IMR-90 (cell line): ENCODE data around the gene SENP7. TPM values are rescaled to one million over a fixed set of nuclear protein-coding genes. Genes with fewer than 3 reads are reported as not detected.

Source experiments
- ATAC-seq: fragments of 200-7000 bp; cut with Tn5 transposase; 2 replicates; pipeline ENCODE4 v1.9.1; 2020; ENCODE audit warnings: low read depth, mild to moderate bottlenecking, moderate library complexity
- BruUV-seq: library from RNA; stranded (reverse); fragments of 400-500 nt; replicated peaks from 2 replicates; lab custom pipeline; 2021; lab: Mats Ljungman, UMichigan
- CTCF ChIA-PET: fragments of 300-600 bp; formaldehyde crosslinking; extraction: SDS; loops from one replicate; lab custom pipeline; 2021; ENCODE audit warnings: antibody characterized with exemption; lab: Yijun Ruan, JAX
- POLR2A ChIA-PET: fragments of 300-600 bp; sonication (Branson Sonifier 250); formaldehyde crosslinking; loops from one replicate; lab custom pipeline; 2022; ENCODE audit warnings: antibody characterized with exemption; ENCODE audit not compliant: unreplicated experiment; lab: Charles Lee
- DNase-seq: peaks from one replicate; pipeline ENCODE4 v3.0.0; 2013
- H2AFZ ChIP-seq: replicated peaks from 2 replicates; pipeline ENCODE3; 2013; ENCODE audit warnings: low read length, mild to moderate bottlenecking; ENCODE audit not compliant: poor library complexity
- H2AK5ac ChIP-seq: 2 replicates; pipeline ENCODE4 v1.6.1; 2013; ENCODE audit warnings: low read depth, low read length, inconsistent platforms
- H2AK9ac ChIP-seq: replicated peaks from 2 replicates; pipeline ENCODE3; 2013; ENCODE audit warnings: mild to moderate bottlenecking, low read depth, low read length, moderate library complexity; ENCODE audit not compliant: poor library complexity
- H2BK120ac ChIP-seq: 2 replicates; pipeline ENCODE4 v1.6.1; 2013; ENCODE audit warnings: low read depth, low read length, inconsistent platforms
- H2BK15ac ChIP-seq: 3 replicates; pipeline ENCODE4 v1.6.1; 2013; ENCODE audit warnings: low read depth, low read length, inconsistent platforms
- H2BK20ac ChIP-seq: 2 replicates; pipeline ENCODE4 v1.6.1; 2013; ENCODE audit warnings: low read depth, mild to moderate bottlenecking, inconsistent platforms, low read length, moderate library complexity
- H2BK5ac ChIP-seq: 2 replicates; pipeline ENCODE4 v1.6.1; 2013; ENCODE audit warnings: mild to moderate bottlenecking, low read depth, low read length, inconsistent platforms; ENCODE audit not compliant: poor library complexity, severe bottlenecking
- H3K14ac ChIP-seq: replicated peaks from 2 replicates; pipeline ENCODE4 v1.6.1; 2013; ENCODE audit warnings: low read depth, low read length, inconsistent platforms
- H3K18ac ChIP-seq: 2 replicates; pipeline ENCODE4 v1.6.1; 2013; ENCODE audit warnings: low read depth, low read length, control low read depth
- H3K23ac ChIP-seq: 2 replicates; pipeline ENCODE4 v1.6.1; 2013; ENCODE audit warnings: low read depth, low read length, inconsistent platforms
- H3K27ac ChIP-seq: 2 replicates; pipeline ENCODE4 v1.5.1; 2013; ENCODE audit warnings: mild to moderate bottlenecking, control low read depth, low read length; ENCODE audit not compliant: insufficient read depth
- H3K27me3 ChIP-seq: 2 replicates; pipeline ENCODE4 v1.6.1; 2013; ENCODE audit warnings: low read length; ENCODE audit not compliant: control insufficient read depth, insufficient read depth
- H3K36me3 ChIP-seq: 2 replicates; pipeline ENCODE4 v1.6.1; 2013; ENCODE audit warnings: low read length, mixed read lengths; ENCODE audit not compliant: control insufficient read depth, insufficient read depth
- H3K4ac ChIP-seq: 2 replicates; pipeline ENCODE4 v1.6.1; 2013; ENCODE audit warnings: low read depth, low read length, inconsistent platforms
- H3K4me1 ChIP-seq: 2 replicates; pipeline ENCODE4 v1.6.1; 2013; ENCODE audit warnings: low read length, mixed read lengths; ENCODE audit not compliant: control insufficient read depth, insufficient read depth
- H3K4me2 ChIP-seq: 2 replicates; pipeline ENCODE4 v1.6.1; 2013; ENCODE audit warnings: low read depth, mild to moderate bottlenecking, control low read depth, low read length, moderate library complexity
- H3K4me3 ChIP-seq: 2 replicates; pipeline ENCODE4 v1.5.1; 2013; ENCODE audit warnings: low read depth, mild to moderate bottlenecking, control low read depth, low read length, moderate library complexity; ENCODE audit not compliant: insufficient read depth
- H3K56ac ChIP-seq: 2 replicates; pipeline ENCODE4 v1.6.1; 2013; ENCODE audit warnings: low read length, inconsistent platforms; ENCODE audit not compliant: insufficient read depth; ENCODE audit errors: extremely low read depth
- H3K79me1 ChIP-seq, 2 experiments: 2 replicates each; pipeline ENCODE4 v1.6.1; 2013; ENCODE audit warnings: low read length in 2 of 2, inconsistent platforms in 1 of 2, low read depth in 1 of 2
- H3K9ac ChIP-seq: 2 replicates; pipeline ENCODE4 v1.6.1; 2013; ENCODE audit warnings: low read depth, low read length, control low read depth
- H3K9me1 ChIP-seq: 2 replicates; pipeline ENCODE4 v1.6.1; 2013; ENCODE audit warnings: low read length, inconsistent platforms; ENCODE audit not compliant: insufficient read depth
- H3K9me3 ChIP-seq: 2 replicates; pipeline ENCODE4 v1.6.1; 2013; ENCODE audit warnings: low read length; ENCODE audit not compliant: control insufficient read depth, insufficient read depth
- H4K20me1 ChIP-seq: 2 replicates; pipeline ENCODE4 v1.6.1; 2013; ENCODE audit warnings: low read length, inconsistent platforms; ENCODE audit not compliant: insufficient read depth
- H4K5ac ChIP-seq: 2 replicates; pipeline ENCODE4 v1.6.1; 2013; ENCODE audit warnings: mild to moderate bottlenecking, low read depth, low read length, control low read depth
- H4K8ac ChIP-seq, 2 experiments: 2 replicates each; pipeline ENCODE4 v1.6.1; 2013; ENCODE audit warnings: low read depth in 2 of 2, low read length in 2 of 2, control low read depth in 1 of 2, inconsistent platforms in 1 of 2
- H4K91ac ChIP-seq: 2 replicates; pipeline ENCODE4 v1.6.1; 2013; ENCODE audit warnings: low read depth, low read length, inconsistent platforms; ENCODE audit not compliant: insufficient read depth
- CHD1 ChIP-seq: IDR thresholded peaks from 2 replicates; pipeline ENCODE4 v1.6.1; 2012; ENCODE audit warnings: low read depth, low read length, improper control_type of control experiment
- MAFK ChIP-seq: IDR thresholded peaks from 2 replicates; pipeline ENCODE4 v1.6.1; 2012; ENCODE audit warnings: low read depth, low read length, improper control_type of control experiment
- MAZ ChIP-seq: IDR thresholded peaks from 2 replicates; pipeline ENCODE4 v1.6.1; 2012; ENCODE audit warnings: low read depth, mild to moderate bottlenecking, low read length, improper control_type of control experiment, moderate library complexity, borderline replicate concordance
- POLR2A ChIP-seq: IDR thresholded peaks from 2 replicates; pipeline ENCODE4 v1.6.1; 2012; ENCODE audit warnings: mild to moderate bottlenecking, low read depth, low read length
- RAD21 ChIP-seq: IDR thresholded peaks from 2 replicates; pipeline ENCODE4 v1.6.1; 2012; ENCODE audit warnings: low read length, improper control_type of control experiment
- SMC3 ChIP-seq: fragments of 150-350 bp; IDR thresholded peaks from 2 replicates; pipeline ENCODE4 v1.6.1; 2016; ENCODE audit warnings: low read depth, mild to moderate bottlenecking, antibody characterized with exemption, low read length, moderate library complexity
- WGBS, 2 experiments: methylation state at CpG; one replicate each; pipeline versions ENCODE4 v1.1.5 to v1.1.7; 2013; ENCODE audit warnings: missing lambda C conversion rate in 2 of 2; ENCODE audit not compliant: insufficient read length in 1 of 2; ENCODE audit errors: extremely low coverage in 2 of 2; 5-methylcytosine and 5-hydroxymethylcytosine counted together
- dilution Hi-C: fragments of 300-500 bp; cut with HindIII; formaldehyde crosslinking; loops from one replicate; pipeline ENCODE4 v1.14.3; 2018; ENCODE audit warnings: low sequenced_read_pairs; ENCODE audit not compliant: unreplicated experiment
- in situ Hi-C: fragments of 300-500 bp; cut with MboI; formaldehyde crosslinking; loops from 3 replicates; pipeline ENCODE4 v1.14.3; 2019; ENCODE audit warnings: low sequenced_read_pairs, inconsistent platforms, mixed read lengths
- intact Hi-C: fragments of 100-400 bp; cut with micrococcal nuclease; formaldehyde crosslinking; loops from 2 replicates; pipeline ENCODE4 v1.10.0; 2022
- polyA plus RNA-seq, 3 experiments: library from polyadenylated mRNA; depleted of rRNA; stranded (reverse); fragments of >200 nt; gene quantifications; 2 replicates each; pipeline ENCODE4 v1.2.3, GENCODE V29; 2012; ENCODE audit warnings: low replicate concordance in 1 of 3
- total RNA-seq: library from RNA; depleted of rRNA; stranded (reverse); fragments of >200 nt; gene quantifications from 2 replicates; pipeline ENCODE4 v1.2.3, GENCODE V29; 2012

Gene SENP7
- total and polyA plus RNA-seq, 2 of the 4 experiments (the other 2 are of a cell fraction): 5.5 to 8.4 TPM

DNA sequence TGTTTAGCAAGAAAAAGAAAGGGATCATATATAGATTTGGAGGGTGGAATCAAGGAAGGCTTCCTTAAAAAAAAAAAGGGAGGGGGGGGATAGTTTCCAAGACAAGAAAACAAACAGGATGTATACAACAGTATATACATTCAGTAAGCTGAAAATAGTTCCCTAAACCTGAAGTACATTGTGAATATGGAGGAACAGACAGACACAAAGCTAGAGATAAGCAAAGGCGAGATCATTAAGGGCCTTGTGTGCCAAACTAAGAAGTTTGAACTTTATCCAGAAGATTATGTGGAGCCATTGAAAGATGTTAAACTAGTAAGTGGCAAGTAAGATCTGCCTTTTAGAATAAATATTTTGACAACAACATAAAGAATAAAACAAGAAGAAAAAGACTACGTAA is 99.4 kb downstream of the SENP7 start:
- Histone ChIP-seq H3K79me1 (peaks cover 0 to 4% of the 10 kb centered on the region in 2 experiments; a peak in 1 of 4 replicates), H3K9me3 (no peaks in the 10 kb centered on the region; the same call in 1 of the 2 replicates), H2BK20ac (no peak overlapping the region), H3K18ac (no peak overlapping the region), H3K23ac (no peak overlapping the region), H3K4me2 (no peak overlapping the region), H3K27me3 (no peaks in the 10 kb centered on the region), H3K14ac (no peak overlapping the region), H3K9me1 (no peaks in the 10 kb centered on the region), H4K8ac (no peak overlapping the region), H3K36me3 (no peaks in the 10 kb centered on the region), H3K9ac (no peak overlapping the region), H2BK15ac (no peak overlapping the region), H3K4ac (no peak overlapping the region), H3K4me1 (no peaks in the 10 kb centered on the region), H4K5ac (no peak overlapping the region), H2AFZ (no peak overlapping the region), H4K91ac (no peak overlapping the region), H4K20me1 (no peaks in the 10 kb centered on the region), H3K4me3 (no peak overlapping the region), H3K27ac (no peak overlapping the region), H3K56ac (no peak overlapping the region), H2AK5ac (no peak overlapping the region), H2BK120ac (no peak overlapping the region), H2AK9ac (no peak overlapping the region), H2BK5ac (no peak overlapping the region)
- in situ Hi-C loops: no loop called here
- ATAC-seq (no peak), DNase-seq (no peak)
- no TSS peak for BruUV-seq
- POLR2A ChIA-PET: no interaction called here
- dilution Hi-C loops: no loop called here
- intact Hi-C loops: no loop called here
- TF ChIP-seq CHD1 (no peak), MAFK (no peak), RAD21 (no peak), POLR2A (no peak), MAZ (no peak), SMC3 (no peak)
- CTCF ChIA-PET: no interaction called here
- WGBS, 2 experiments: no CpG with 5 or more reads among the region's 2 CpGs
